GM18519 (cell line): ENCODE results near the gene GPR176.
"Not testable (repeated sequence)": the region's sequence is repeated elsewhere in the genome, so short reads cannot be mapped to it uniquely, and the experiment has no call there.

ENCODE experiments used
- ATAC-seq: cut with Tn5 transposase; IDR thresholded peaks from one replicate; pipeline ENCODE4 v1.9.1; 2021; ENCODE audit warnings: mild to moderate bottlenecking, moderate library complexity; ENCODE audit not compliant: unreplicated experiment, low FRiP score

GPR176 gene

DNA sequence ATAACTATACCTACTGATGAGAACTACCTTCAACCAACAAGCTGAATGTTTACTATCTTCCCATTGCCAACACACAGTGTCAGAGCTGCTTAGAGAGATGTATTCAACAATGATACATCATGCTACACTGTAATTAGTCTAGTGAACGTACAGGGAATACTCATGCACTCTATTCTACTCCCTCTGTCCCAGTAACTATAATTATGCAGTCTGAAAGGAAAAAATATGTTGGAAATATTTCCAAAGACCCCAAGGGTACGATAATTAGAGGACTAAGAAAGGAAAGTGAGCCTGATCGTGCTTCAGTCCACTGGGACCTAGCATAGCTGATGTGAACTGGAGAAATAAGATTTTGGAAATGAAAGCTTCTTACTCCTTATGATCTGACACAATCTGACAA is 100.5 kb downstream of the GPR176 start:
- ATAC-seq: no peak

DNA sequence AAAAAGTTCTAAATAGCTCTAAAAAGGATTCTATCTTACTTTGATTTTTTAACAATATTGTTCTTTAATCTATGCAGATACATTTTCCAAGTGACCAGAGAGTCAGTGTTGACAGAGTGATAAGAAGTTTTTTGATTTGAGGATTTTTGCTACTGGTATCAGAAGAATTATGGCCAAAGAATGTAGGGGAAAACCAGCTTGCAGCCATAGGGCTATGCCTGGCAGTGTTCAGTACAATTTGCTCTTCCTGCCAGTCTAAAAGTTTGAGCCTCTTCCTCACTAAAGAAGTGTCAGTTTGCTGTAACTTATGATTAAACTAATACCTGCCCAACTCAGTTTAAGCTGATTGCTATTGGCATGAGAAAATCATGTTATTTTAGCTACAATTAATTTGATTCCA is 102.2 kb downstream of the GPR176 start:
- no peak for ATAC-seq

DNA sequence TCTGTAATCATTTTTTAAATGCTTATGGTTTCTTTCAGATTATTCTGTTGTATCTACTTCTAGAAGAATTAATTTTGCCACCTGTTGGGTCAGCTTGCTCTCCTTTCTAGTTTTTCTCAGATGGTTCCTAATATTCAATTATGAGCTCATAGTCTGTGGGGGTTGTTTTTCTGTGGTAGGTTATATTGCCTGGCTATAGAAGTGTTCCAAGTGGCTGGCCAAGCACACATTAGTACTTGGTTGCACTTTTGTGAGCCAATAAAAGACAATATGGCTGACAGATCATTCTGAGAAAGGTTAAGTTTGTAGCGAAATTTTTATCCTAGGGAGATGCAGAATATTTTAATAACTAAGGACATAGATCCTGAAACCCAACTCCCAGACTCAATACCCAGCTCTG is 105.6 kb downstream of the GPR176 start:
- no peak for ATAC-seq

DNA sequence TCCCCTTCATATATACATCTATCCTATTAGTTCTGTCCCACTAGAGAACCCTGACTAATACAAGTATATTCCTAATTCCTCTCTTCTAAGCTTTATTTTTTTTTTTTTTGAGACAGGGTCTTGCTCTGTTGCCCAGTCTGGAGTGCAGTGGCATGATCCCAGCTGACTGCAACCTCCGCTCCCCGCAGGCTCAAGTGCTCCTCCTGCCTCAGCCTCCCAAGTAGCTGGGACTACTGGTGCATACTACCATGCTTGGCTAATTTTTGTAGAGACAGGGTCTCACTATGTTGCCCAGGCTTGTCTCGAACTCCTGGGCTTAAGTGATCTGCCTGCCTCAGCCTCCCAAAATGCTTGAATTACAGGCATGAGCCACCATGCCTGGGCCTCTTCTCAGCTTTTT is 107.4 kb downstream of the GPR176 start:
- not testable (repeated sequence) for ATAC-seq

DNA sequence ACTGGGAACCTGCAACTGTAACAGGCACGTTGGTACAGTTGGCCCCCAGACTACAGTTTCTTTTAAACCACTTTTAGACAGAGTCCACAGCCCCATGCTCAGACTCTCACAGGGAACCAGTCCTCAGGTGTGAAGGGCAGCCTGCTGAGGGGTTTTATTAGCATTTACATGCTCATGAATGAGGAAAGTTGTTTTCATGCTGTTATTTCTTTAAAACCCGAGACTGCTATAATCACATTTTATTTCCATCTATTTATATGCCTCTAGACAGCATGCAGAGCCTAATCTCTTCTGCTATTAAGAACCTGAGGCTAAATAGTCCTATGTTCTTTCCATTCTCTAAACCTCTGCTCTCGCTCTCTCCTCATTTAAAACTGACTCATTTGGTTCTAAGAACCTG is 111.2 kb downstream of the GPR176 start:
- ATAC-seq: no peak

DNA sequence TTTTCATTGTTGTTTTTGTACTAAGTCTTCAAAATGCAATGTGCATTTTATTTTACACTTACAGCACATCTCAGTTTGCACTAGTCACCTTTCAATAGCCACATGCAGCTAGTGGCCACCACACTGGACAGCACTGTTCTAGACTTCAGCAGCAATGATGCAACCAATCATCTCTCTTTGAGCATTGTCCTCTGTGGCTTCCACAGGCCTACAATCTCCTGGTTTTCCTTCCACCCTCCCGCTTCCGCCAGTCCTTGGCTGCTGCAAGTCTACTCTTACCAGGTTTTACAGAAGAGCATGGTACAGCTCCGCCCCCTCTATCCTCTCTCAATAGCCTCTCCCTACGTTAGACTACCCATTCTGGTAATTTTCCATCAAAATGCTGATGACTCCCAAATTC is 112.3 kb downstream of the GPR176 start:
- ATAC-seq: no peak

DNA sequence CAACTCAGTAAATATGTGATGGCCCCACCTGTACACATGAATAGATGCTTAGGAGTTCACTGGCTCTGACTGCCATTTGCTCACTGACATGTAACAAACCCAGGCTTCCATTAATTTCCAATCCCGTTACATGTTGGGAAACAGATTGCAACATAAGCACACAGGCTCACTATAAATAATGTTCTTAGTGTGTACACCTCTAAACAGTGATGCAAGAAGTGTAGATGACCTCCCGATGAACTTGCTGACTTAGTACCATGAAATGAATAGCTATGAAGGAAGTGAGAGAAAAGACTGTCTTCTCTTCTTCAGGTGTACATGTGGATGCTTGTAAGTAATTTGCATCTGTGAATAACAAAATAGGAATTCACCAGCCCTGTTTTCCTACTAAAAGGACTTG is 116.0 kb downstream of the GPR176 start:
- no peak for ATAC-seq

DNA sequence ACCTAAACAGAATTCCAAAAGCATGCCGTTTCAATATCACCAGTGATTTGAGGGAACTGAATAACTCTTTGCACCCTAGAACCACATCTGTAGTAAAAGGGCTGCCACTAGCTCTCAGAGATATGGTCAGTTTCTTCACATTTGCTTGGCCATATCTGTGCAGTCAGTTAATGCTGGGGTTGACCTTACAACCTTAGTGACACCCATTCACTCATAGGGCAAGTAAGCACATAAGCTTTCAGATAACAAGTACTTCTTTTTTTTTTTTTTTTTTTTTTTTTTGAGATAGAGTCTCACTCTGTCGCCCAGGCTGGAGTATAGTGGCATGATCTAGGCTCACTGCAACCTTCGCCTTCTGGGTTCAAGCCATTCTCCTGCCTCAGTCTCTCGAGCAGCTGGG is 117.0 kb downstream of the GPR176 start:
- no peak for ATAC-seq

DNA sequence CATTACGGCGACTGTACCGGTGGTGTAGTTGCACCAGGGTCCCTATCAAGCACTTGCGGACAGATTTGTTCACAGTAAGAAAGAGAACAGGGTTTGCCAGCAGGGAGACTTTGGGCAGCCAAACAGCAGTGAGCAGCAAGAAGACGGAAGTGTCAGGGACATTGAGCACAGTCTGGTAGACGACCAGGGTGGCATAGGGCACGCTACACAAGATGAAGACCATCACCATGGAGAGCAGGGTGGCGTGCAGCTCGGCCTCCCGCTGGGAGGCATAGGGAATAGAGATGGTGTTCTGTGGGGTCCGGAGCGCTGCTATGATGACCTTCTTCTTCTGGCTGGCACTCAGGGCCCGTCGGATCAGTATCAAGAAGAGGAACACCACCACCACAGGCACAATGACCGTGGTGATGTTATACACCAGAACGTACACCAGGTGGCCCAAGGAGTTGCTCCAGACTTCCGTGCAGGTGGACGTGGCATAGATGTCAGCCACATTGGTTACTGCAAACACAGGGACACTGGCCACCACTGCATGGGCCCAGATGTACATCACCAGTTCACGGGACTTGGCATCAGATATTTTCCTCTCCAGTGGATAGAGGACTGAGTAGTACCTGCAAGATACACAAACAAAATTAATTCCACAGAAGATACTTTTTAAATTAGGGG is 118.3 kb downstream of the GPR176 start:
- peak; percentile 51 for ATAC-seq

DNA sequence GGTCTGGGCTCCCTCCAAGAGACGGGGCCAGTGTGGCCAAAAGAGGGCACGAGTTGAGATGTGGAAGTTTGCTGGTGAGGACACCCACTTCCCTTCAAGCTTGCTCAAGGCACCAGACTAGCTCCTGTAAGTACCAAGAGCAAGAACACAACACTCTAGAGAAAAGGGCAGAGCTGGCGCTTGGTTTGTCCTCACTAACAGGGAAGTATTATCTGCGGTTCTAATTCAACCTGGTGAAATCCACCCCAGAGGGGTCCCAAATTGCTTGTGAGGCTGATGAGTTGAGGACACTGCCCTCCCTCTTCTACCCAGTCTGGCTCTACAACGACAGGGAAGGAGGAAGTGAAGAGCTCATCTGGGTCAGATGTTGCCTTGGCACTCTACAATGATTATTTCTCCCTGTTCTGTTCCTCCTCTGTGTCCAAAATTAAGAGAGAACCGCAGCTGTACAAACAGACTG is 120.5 kb downstream of the GPR176 start:
- no peak for ATAC-seq

DNA sequence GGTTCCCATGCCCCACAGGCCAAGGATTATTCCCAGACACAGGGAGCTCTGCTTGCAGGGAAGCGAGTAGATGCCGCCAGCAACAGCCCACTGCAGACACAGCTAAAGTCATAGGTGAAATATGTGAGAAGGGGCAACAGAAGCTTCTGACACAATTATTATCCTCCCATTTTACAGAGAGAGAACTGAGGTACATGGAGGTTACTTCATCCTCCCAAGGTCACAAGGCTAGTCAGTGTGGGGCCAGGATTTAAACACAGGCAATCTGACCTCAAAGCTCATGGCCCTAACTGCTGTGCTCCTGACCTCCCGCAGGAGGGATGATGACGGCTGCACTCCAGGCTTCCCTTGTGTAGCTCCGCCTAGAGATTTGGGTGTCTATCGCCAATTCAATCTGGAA is 121.7 kb downstream of the GPR176 start:
- ATAC-seq: no peak

DNA sequence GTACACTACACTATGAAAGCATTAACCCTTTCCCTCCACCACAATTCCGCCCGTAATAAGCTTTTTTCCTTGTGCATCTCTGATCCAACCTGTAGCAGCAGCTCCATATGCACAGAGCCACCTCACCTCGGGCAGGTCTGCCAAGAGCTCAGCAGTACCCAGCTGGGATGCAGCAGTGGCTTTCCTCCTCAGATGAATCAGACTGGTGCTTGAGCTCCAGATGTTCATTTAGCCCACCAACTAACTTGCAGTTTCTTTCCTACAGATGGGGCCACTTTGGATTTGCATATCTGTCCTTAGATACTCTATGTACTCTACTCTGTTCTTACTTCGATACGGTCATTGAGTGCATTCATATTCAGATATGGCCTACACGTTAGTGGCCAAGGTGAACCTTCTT is 122.7 kb downstream of the GPR176 start:
- no peak for ATAC-seq

DNA sequence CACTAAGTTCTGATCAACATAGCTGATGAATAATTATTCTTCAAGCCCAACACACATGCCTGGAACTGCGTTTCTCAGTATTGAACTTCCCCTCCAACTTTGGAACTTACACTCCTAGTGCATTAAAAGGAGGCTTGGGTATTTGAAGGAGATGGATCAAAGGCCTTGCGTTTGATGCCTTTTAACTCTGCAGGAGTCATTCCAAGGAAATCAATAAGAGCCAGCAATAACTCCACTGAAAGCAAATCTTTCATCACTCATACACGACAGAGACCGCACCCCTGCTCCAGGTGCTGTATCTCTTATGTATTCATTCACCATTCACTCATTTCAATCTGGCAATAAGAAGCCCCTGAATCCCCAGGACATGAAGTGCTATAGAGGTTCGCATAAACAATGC is 123.5 kb downstream of the GPR176 start:
- no peak for ATAC-seq

DNA sequence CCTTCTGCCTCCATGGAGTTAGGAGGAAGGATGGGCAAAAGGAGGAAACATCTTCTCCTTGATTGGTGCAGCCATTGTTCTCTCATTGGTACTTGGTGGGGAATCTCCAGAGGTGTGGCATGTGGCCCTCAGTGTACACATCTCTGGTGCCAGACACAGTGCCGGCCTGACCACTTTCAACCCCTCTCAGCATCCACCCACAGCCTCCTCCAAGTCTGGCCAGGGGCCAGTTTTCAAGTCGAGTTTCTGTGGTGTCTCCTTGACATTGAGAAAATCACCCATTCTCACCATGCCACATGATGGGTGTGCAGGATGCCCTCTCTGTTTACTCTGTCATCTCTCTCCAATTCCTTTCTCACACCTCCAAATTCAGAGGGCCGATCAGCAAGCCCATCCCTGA is 124.6 kb downstream of the GPR176 start:
- no peak for ATAC-seq

DNA sequence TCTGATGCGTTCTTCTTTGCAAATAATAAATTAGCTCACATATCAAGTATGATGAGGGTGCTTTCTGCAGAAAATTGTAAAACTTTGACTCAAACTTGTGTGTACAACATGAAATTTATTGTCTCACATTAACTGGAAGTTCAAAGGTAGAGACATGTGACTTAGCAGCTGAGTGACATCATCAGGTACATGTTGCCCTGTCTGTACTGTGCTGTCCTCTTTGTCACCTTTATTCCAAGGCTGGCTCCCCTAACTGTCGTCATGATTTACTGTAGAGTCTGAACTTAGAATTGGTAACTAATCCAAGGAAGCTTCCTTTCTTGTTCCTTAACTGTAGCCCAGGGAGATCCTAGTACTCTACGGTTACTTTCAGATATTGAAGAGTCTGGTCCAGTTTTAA is 125.1 kb downstream of the GPR176 start:
- ATAC-seq: no peak

DNA sequence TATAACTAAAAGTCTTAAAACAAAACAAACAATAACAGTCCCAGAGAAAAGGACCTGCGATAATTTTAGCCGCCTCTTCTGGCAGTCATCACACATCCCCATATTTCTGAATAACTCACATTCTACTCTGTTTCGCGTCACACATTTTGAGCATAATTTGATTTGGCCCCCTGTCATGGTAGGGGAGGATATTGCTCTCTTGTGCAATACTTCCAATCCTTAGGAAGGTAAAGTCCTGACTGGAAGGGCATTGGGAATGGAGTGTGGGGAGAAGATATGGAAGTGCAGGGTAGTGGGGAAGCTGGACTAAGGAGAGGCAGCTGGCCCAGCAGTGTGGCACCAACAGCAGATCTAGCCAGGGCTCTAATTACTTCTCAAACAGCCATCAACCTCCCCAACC is 126.1 kb downstream of the GPR176 start:
- no peak for ATAC-seq

DNA sequence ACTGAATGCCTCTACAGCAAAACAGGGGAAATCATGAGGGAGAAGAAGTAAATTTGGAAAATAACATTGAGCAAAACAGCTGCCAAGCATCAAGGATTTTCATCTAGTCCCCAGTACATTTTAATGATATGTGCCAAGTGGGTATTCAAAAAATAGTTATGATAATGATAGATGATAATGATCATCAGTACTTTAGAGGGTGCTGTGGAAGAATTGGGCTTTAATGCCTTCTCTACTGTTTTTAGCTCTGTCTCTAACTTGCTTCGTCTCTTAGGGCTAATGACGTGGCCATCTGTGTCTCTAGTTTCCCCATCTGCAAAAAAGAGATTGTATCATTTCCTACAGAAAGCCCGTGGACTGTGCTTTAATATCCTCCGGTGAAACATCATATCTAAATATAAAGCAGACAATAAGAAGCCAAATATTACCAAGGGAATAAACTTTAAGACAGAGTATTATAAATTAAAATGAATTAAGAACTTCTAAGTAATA is 127.2 kb downstream of the GPR176 start:
- no peak for ATAC-seq

DNA sequence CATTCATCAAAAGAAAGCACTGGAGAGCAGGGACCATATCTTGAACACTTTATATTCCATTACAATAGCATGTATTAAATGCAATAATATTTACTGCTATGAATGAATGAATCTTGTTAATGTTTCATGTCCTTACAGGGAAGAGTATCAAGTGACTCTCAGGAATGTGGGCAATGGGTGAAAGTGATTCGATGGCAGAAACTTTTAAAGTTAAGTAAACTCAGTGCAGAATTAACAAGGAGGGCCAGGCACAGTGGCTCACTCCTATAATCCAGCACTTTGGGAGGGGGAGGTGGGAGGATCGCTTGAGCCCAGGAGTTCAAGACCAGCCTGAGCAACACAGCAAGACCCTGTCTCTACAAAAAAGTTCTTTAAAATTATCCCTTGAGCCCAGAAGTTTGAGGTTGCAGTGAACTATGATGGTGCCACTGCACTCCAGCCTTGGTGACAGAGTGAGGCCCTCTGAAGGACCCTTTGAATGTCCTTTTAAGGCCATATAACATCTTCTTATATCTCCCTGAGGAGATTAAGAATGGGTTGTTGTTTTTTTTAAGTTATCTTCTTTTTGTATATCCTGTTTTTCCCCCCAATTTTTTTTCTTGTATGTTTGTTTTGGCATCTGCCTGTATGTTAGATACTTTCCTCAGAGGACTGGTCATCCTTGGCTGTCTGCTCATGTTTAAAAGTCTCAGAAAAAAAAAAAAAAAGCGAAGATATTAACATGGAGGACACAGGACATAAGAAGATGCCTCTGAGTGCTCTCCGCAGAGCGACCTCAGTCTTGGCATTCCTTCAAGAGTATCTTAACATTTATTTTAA is 127.8 kb downstream of the GPR176 start:
- no peak for ATAC-seq

DNA sequence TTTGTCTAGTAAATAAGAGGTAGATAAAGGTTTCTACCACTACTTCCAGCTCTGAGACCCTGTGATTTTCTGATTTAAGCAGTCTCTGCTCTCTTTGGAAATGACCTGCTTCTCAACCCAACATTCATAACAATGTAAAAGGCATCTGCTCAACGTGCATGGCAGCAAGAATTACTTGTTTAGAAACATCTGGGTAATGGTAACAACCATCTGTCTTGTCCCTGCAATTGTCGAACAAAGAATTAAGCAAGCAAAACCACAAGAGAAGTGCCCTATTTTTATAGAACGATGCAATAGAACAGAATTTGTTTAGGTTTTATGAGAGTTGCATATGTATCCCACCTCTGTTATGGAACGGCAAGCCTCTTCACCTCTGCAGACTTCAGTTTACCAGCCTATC is 130.3 kb downstream of the GPR176 start:
- ATAC-seq: no peak

DNA sequence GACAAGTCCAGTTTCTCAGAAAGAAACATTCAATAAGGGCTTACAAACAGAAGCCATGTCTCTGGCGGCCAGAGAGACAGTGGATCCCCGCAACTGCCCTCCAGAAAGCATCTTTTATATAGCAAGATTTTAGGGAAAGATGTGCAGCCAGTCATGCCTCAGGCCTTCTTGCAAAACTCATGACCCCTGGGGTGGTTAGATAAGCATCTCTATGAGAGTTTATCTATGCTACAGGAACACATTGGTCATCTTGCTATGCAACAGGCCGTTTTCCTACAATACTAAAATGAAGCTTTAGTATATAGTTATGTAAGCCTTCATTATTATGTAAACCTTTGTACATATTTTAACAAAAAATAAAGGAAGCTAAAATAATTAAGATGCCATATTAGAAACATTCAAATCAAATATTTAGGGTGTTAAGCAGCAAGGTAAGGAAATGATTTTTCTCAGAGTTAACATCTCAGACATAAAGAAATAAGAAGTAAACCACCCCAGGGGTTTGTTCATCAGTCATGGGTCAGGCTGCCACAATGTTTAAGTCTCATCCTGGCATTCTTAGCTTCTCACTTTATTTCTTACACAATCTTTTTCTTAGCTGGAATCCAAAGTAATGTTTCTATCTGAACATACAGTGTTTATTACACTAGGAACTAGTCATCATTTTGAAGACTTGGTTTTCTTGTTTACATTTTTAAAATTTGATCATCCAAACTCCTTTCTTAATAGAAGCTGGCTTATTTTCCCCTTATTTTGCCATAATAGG is 131.1 kb downstream of the GPR176 start:
- ATAC-seq: no peak

DNA sequence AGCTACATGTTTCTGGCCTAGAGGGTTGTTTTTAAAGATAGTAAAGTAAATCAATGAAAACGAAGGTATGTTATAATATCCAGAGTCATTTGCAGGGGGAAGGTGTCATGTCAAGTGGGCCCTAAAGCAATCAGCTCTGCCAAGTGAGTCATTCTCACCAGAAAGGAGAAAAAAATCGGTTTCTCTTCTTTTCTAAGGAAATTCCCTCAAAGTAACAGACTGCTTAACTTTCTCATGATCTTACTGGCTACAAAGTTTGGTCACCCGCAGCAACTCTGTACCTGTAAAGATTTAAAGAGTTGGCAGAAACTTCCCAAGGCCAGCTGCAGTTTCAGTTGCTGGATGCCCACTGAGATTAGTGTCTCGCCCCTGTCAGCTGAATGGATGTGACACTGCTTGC is 132.0 kb downstream of the GPR176 start:
- ATAC-seq: no peak
